ENCODE measurements around the gene TSPAN31. TPM values are rescaled to one million over a fixed set of nuclear protein-coding genes. Genes with fewer than 3 reads are reported as not detected.

TSPAN31 gene
- total and polyA plus RNA-seq, 9 of the 15 experiments (the other 6 are each of a cell fraction or from before 2014, with no cell fraction given) = 11.3 to 26.4 (median 14.3) TPM

GRCh38 chr12:57739914-57740538, 4.8 kb upstream of the TSPAN31 start:
- Histone ChIP-seq H3K27me3 (ENCODE audit: control insufficient read depth in 2 of 2, insufficient read depth in 2 of 2, low read length in 2 of 2) (peaks cover 0 to 26% of the 10 kb centered on the region in 2 experiments; a peak in 2 of 5 replicates), H3K36me3 (ENCODE audit: control insufficient read depth, insufficient read depth, low read length) (no peaks in the 10 kb centered on the region), H3K4me3 (no peak overlapping the region), H3K4me2 (ENCODE audit: insufficient read depth, low read length) (no peak overlapping the region), H2AFZ (ENCODE audit: low read depth, low read length) (no peak overlapping the region), H3K79me2 (ENCODE audit: control insufficient read depth, insufficient read depth, low read length) (no peaks in the 10 kb centered on the region; the same call in 2 of the 3 replicates), H3K9ac (ENCODE audit: insufficient read depth in 1 of 2, low read depth in 2 of 2, low read length in 2 of 2) (no peak overlapping the region), H3K27ac (ENCODE audit: extremely low read depth, low read depth, low read length) (no peak overlapping the region), H4K20me1 (replicated peaks; ENCODE audit: control insufficient read depth, insufficient read depth, low read length) (no peaks in the 10 kb centered on the region), H3K9me1 (ENCODE audit: control insufficient read depth, insufficient read depth, low read length) (no peaks in the 10 kb centered on the region), H3K9me3 (replicated peaks; ENCODE audit: control insufficient read depth, insufficient read depth, low read depth, low read length) (no peaks in the 10 kb centered on the region), H3K4me1 (replicated peaks in 1 of 2; ENCODE audit: control insufficient read depth in 2 of 2, insufficient read depth in 2 of 2, low read length in 2 of 2) (peaks cover 9 to 36% of the 10 kb centered on the region in 2 experiments; a peak in 4 of 5 replicates)
- intact Hi-C loops (cut with micrococcal nuclease) = loop anchor here (5.0 kb wide), 1 partner anchor 218 kb away; the partner anchor contains the start of genes DDIT3 and MBD6
- no peak for ATAC-seq
- TF ChIP-seq ZNF695 (CRISPR knock-in tag; IDR thresholded peaks at IDR 0.05) (no peak), TRIM28 (IDR thresholded peaks at IDR 0.05) (no peak), HDGF (IDR thresholded peaks at IDR 0.05) (no peak), NBN (IDR thresholded peaks at IDR 0.05; ENCODE audit: low read depth) (no peak), TFAM (CRISPR knock-in tag; conservative IDR thresholded peaks at IDR 0.05) (no peak), STAT6 (CRISPR knock-in tag; IDR thresholded peaks at IDR 0.05) (no peak), ELF2 (CRISPR knock-in tag; IDR thresholded peaks at IDR 0.05) (no peak), PML (IDR thresholded peaks at IDR 0.05; ENCODE audit: low read length) (no peak)
- CTCF ChIA-PET (ENCODE audit: low intra/inter-chr PET ratio) = no interaction called here
- FAIRE-seq = no peak
- in situ Hi-C loops (cut with MboI) = loop anchor here (10.0 kb wide), 1 partner anchor 425 kb away; no protein-coding TSS in a partner anchor
- WGBS (ENCODE audit: insufficient coverage, low coverage, missing lambda C conversion rate) = 18% methylated on average over 10 of the region's 10 CpGs
- DNase-seq (ENCODE audit: extremely low read depth in 1 of 4, low spot score in 3 of 4) = no peak
- POLR2A ChIA-PET = interaction anchor here (0.7 to 1.2 kb wide), 5 partner anchors 10 to 202 kb away, joined by 3 to 6 read pairs (median 3); partner anchors contain the start of gene CDK4
- BruUV-seq (replicated peaks) = no TSS peak

All from K562 (cell line).